PC-3 (cell line): ENCODE data around the gene PFDN4. TPM values are rescaled to one million over a fixed set of nuclear protein-coding genes. Genes with fewer than 3 reads are reported as not detected.

ENCODE experiments used
- ATAC-seq: fragments of 200-7000 bp; cut with Tn5 transposase; 2 replicates; pipeline ENCODE4 v1.9.1; 2020; ENCODE audit warnings: mild to moderate bottlenecking, moderate library complexity
- BruUV-seq: library from RNA; stranded (reverse); fragments of 400-500 nt; replicated peaks from 2 replicates; lab custom pipeline; 2021; lab: Mats Ljungman, UMichigan
- CTCF ChIA-PET: fragments of 300-600 bp; sonication (Branson Sonifier 250); formaldehyde crosslinking; loops from one replicate; lab custom pipeline; 2022; ENCODE audit warnings: antibody characterized with exemption; lab: Charles Lee
- POLR2A ChIA-PET: fragments of 300-600 bp; sonication (Branson Sonifier 250); formaldehyde crosslinking; loops from one replicate; lab custom pipeline; 2022; ENCODE audit warnings: antibody characterized with exemption; ENCODE audit not compliant: unreplicated experiment; lab: Charles Lee
- DNase-seq: peaks from one replicate; pipeline ENCODE4 v3.0.0-alpha.2; 2015
- H2AFZ ChIP-seq: fragments of 300-600 bp; sonication (generic); 2 replicates; pipeline ENCODE4 v1.6.0; 2016; ENCODE audit warnings: antibody characterized with exemption, low read length
- H3F3A ChIP-seq: fragments of 300-600 bp; sonication (generic); one replicate; pipeline ENCODE4 v1.6.0; 2017; ENCODE audit warnings: antibody characterized with exemption, low read length, control low read depth, mild to moderate bottlenecking; ENCODE audit not compliant: unreplicated experiment
- H3K27ac ChIP-seq: fragments of 300-600 bp; sonication (generic); 2 replicates; pipeline ENCODE4 v1.5.1; 2016; ENCODE audit warnings: mild to moderate bottlenecking, low read length
- H3K27me3 ChIP-seq: fragments of 300-600 bp; sonication (generic); 2 replicates; pipeline ENCODE4 v1.6.1; 2016; ENCODE audit warnings: low read length, mixed read lengths
- H3K36me3 ChIP-seq: fragments of 300-600 bp; sonication (generic); 2 replicates; pipeline ENCODE4 v1.6.1; 2016; ENCODE audit warnings: low read depth, mixed run types, low read length, mixed read lengths
- H3K4me1 ChIP-seq: fragments of 300-600 bp; sonication (generic); 2 replicates; pipeline ENCODE4 v1.5.1; 2016; ENCODE audit warnings: low read length; ENCODE audit not compliant: insufficient read depth
- H3K4me2 ChIP-seq: fragments of 300-600 bp; sonication (generic); 2 replicates; pipeline ENCODE4 v1.6.0; 2016; ENCODE audit warnings: low read length
- H3K4me3 ChIP-seq: fragments of 300-600 bp; sonication (generic); 2 replicates; pipeline ENCODE4 v1.5.1; 2016; ENCODE audit warnings: mild to moderate bottlenecking, low read length, mixed read lengths
- H3K79me2 ChIP-seq: fragments of 300-600 bp; sonication (generic); 2 replicates; pipeline ENCODE4 v1.6.1; 2017; ENCODE audit warnings: low read length, mixed read lengths
- H3K9ac ChIP-seq: fragments of 300-600 bp; sonication (generic); 2 replicates; pipeline ENCODE4 v1.6.0; 2016; ENCODE audit warnings: mild to moderate bottlenecking, low read length
- H3K9me2 ChIP-seq: fragments of 300-600 bp; sonication (generic); replicated peaks from 2 replicates; pipeline ENCODE4 v1.6.1; 2016; ENCODE audit warnings: mixed run types, low read length, mixed read lengths
- H3K9me3 ChIP-seq: fragments of 300-600 bp; sonication (generic); 2 replicates; pipeline ENCODE4 v1.6.1; 2016; ENCODE audit warnings: low read length, mixed read lengths
- H4K20me1 ChIP-seq: fragments of 300-600 bp; sonication (generic); 2 replicates; pipeline ENCODE4 v1.6.1; 2016; ENCODE audit warnings: low read length, mixed read lengths
- EZH2 ChIP-seq: fragments of 300-600 bp; sonication (generic); IDR thresholded peaks from one replicate; pipeline ENCODE4 v1.6.1; 2017; ENCODE audit warnings: antibody characterized with exemption, mild to moderate bottlenecking, low read length; ENCODE audit not compliant: unreplicated experiment
- EZH2phosphoT487 ChIP-seq: fragments of 300-600 bp; sonication (generic); IDR thresholded peaks from 2 replicates; pipeline ENCODE4 v1.6.1; 2018; ENCODE audit warnings: mild to moderate bottlenecking, antibody characterized with exemption, low read length, borderline replicate concordance
- intact Hi-C: fragments of 100-400 bp; cut with micrococcal nuclease; formaldehyde crosslinking; loops from 2 replicates; pipeline ENCODE4 v1.9.0; 2023
- total RNA-seq: library from RNA; depleted of rRNA; stranded (reverse); fragments of >200 nt; gene quantifications from 2 replicates; pipeline ENCODE4 v1.2.3, GENCODE V29; 2014
- TF ChIP-seq, protein P1 (sequence below): fragments of 300-600 bp; sonication (generic); conservative IDR thresholded peaks from 2 replicates; pipeline ENCODE4 v1.5.1; 2017; ENCODE audit warnings: antibody characterized with exemption, low read depth, mild to moderate bottlenecking, low read length

The PFDN4 gene
- total RNA-seq, 1 experiment from 2014 or later = 122 TPM

- CTCF ChIA-PET = no interaction called here
- no peak overlapping the region; the same call in 1 of the 2 replicates for H2AFZ ChIP-seq
Observed at GRCh38 chr20:54251096-54251495, 43.2 kb downstream of the PFDN4 start.

DNA sequence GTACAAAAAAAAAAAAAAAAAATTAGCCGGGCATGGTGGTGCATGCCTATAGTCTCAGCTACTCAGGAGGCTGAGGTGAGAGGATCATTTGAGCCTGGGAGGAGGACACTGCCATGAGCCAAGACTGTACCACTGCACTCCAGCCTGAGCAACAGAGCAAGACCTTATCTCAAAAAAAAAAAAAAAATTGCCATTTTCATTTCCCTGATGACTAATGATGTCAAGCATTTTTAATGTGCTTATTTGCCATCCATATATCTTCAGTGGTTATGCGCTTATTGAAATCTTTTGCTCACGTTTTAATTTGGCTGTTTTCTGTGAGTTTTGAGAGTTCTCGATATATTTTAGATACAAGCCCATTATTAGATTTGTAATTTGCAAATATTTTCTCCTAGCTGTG, 46.7 kb downstream of the PFDN4 start:
- POLR2A ChIA-PET = no interaction called here
- CTCF ChIA-PET = no interaction called here
- TF ChIP-seq, protein P1, sequence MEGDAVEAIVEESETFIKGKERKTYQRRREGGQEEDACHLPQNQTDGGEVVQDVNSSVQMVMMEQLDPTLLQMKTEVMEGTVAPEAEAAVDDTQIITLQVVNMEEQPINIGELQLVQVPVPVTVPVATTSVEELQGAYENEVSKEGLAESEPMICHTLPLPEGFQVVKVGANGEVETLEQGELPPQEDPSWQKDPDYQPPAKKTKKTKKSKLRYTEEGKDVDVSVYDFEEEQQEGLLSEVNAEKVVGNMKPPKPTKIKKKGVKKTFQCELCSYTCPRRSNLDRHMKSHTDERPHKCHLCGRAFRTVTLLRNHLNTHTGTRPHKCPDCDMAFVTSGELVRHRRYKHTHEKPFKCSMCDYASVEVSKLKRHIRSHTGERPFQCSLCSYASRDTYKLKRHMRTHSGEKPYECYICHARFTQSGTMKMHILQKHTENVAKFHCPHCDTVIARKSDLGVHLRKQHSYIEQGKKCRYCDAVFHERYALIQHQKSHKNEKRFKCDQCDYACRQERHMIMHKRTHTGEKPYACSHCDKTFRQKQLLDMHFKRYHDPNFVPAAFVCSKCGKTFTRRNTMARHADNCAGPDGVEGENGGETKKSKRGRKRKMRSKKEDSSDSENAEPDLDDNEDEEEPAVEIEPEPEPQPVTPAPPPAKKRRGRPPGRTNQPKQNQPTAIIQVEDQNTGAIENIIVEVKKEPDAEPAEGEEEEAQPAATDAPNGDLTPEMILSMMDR = no peak
- TF ChIP-seq EZH2phosphoT487 (no peak), EZH2 (no peak)
- intact Hi-C loops = no loop called here
- ATAC-seq (no peak), DNase-seq (peak; percentile 62)
- Histone ChIP-seq H4K20me1 (no peaks in the 10 kb centered on the region), H3F3A (no peaks in the 10 kb centered on the region), H3K4me1 (peaks cover 29% of the 10 kb centered on the region), H3K79me2 (no peaks in the 10 kb centered on the region), H3K9ac (no peak overlapping the region), H3K9me2 (no peaks in the 10 kb centered on the region), H2AFZ (no peak overlapping the region), H3K4me2 (no peak overlapping the region; the same call in 1 of the 2 replicates), H3K4me3 (no peak overlapping the region), H3K27ac (no peak overlapping the region), H3K36me3 (no peaks in the 10 kb centered on the region), H3K27me3 (no peaks in the 10 kb centered on the region), H3K9me3 (no peaks in the 10 kb centered on the region)
- BruUV-seq = no TSS peak

More at GRCh38 chr20:54251096-54251495, 43.2 kb downstream of the PFDN4 start:
- DNase-seq (no peak), ATAC-seq (no peak)
- BruUV-seq = no TSS peak
- Histone ChIP-seq H3K9me3 (no peaks in the 10 kb centered on the region), H3K36me3 (no peaks in the 10 kb centered on the region), H3K4me1 (peaks cover 9% of the 10 kb centered on the region), H3K4me3 (no peak overlapping the region), H3K9ac (no peak overlapping the region), H4K20me1 (no peaks in the 10 kb centered on the region), H3K4me2 (no peak overlapping the region), H3K9me2 (no peaks in the 10 kb centered on the region), H3K79me2 (no peaks in the 10 kb centered on the region), H3F3A (no peaks in the 10 kb centered on the region), H3K27ac (no peak overlapping the region), H3K27me3 (0 out of 2 replicates have a peak, but pooled peaks cover 8% of the 10 kb centered on the region)
- POLR2A ChIA-PET = no interaction called here
- TF ChIP-seq, protein P1 = no peak
- TF ChIP-seq EZH2phosphoT487 = no peak
- no peak for TF ChIP-seq EZH2
- intact Hi-C loops = no loop called here

GRCh38 chr20:54255157-54255556, 47.3 kb downstream of the PFDN4 start:
- H3K9me2 ChIP-seq = no peaks in the 10 kb centered on the region
- CTCF ChIA-PET = no interaction called here
- DNase-seq = no peak
- H3F3A ChIP-seq = no peaks in the 10 kb centered on the region
- BruUV-seq = no TSS peak
- H3K79me2 ChIP-seq = no peaks in the 10 kb centered on the region
- no peak overlapping the region for H3K4me3 ChIP-seq
- intact Hi-C loops = no loop called here
- H4K20me1 ChIP-seq = no peaks in the 10 kb centered on the region
- no peak overlapping the region for H3K27ac ChIP-seq
- H3K27me3 ChIP-seq = no peaks in the 10 kb centered on the region
- no peaks in the 10 kb centered on the region for H3K36me3 ChIP-seq
- no peak overlapping the region for H3K9ac ChIP-seq
- H2AFZ ChIP-seq = 0 out of 2 replicates have a peak overlapping the region, but pooled peaks have one; percentile 4
- peaks cover 29% of the 10 kb centered on the region for H3K4me1 ChIP-seq
- no peak for ATAC-seq
- no peak overlapping the region; the same call in 1 of the 2 replicates for H3K4me2 ChIP-seq
- TF ChIP-seq EZH2phosphoT487 = no peak
- TF ChIP-seq EZH2 = no peak
- TF ChIP-seq, protein P1 = no peak
- POLR2A ChIA-PET = no interaction called here
- H3K9me3 ChIP-seq = no peaks in the 10 kb centered on the region
